Type B pancreatic cell (in vitro differentiated cells): ENCODE measurements around the gene SFRP2. TPM values are rescaled to one million over a fixed set of nuclear protein-coding genes. Genes with fewer than 3 reads are reported as not detected.

ENCODE experiments used
- DNase-seq: peaks from one replicate; pipeline ENCODE4 v3.0.0; 2021; ENCODE audit warnings: mixed read lengths; ENCODE audit not compliant: unreplicated experiment; ENCODE audit errors: extremely low spot score
- H3K27ac Mint-ChIP-seq: 2 replicates; pipeline ENCODE4 v1.8.0; 2021; ENCODE audit warnings: mild to moderate bottlenecking, mixed read lengths
- H3K27me3 Mint-ChIP-seq: 2 replicates; pipeline ENCODE4 v1.8.0; 2021; ENCODE audit warnings: mixed read lengths
- H3K36me3 Mint-ChIP-seq: 2 replicates; pipeline ENCODE4 v1.8.0; 2021; ENCODE audit warnings: mixed read lengths
- H3K4me1 Mint-ChIP-seq: one replicate; pipeline ENCODE4 v1.8.0; 2021; ENCODE audit warnings: mixed read lengths; ENCODE audit not compliant: unreplicated experiment
- H3K4me3 Mint-ChIP-seq: 2 replicates; pipeline ENCODE4 v1.8.0; 2021; ENCODE audit warnings: mild to moderate bottlenecking, mixed read lengths
- H3K9me3 Mint-ChIP-seq: 2 replicates; pipeline ENCODE4 v1.8.0; 2021; ENCODE audit warnings: mixed read lengths
- CTCF ChIP-seq: fragments of 200-600 bp; sonication (generic); conservative IDR thresholded peaks from 2 replicates; pipeline ENCODE4 v1.5.0; 2021; ENCODE audit warnings: antibody characterized with exemption, mild to moderate bottlenecking
- total RNA-seq: library from RNA; stranded (reverse); gene quantifications from 2 replicates; pipeline ENCODE4 v1.2.1, GENCODE V29; 2021; ENCODE audit warnings: low replicate concordance

Gene SFRP2
- total RNA-seq, 1 donor from 2014 or later, result 31.9 TPM

GRCh38 chr4:153808175-153808574 is 19.3 kb upstream of the SFRP2 start:
- no peak overlapping the region for H3K27ac Mint-ChIP-seq
- H3K4me1 Mint-ChIP-seq, result peaks cover 9% of the 10 kb centered on the region
- H3K9me3 Mint-ChIP-seq, result no peaks in the 10 kb centered on the region
- no peaks in the 10 kb centered on the region for H3K27me3 Mint-ChIP-seq
- DNase-seq, result no peak
- no peak for TF ChIP-seq CTCF
- H3K36me3 Mint-ChIP-seq, result no peaks in the 10 kb centered on the region
- H3K4me3 Mint-ChIP-seq, result no peak overlapping the region

GRCh38 chr4:153806073-153806472 is 17.2 kb upstream of the SFRP2 start:
- H3K36me3 Mint-ChIP-seq, result no peaks in the 10 kb centered on the region
- H3K4me3 Mint-ChIP-seq, result no peak overlapping the region
- no peak for TF ChIP-seq CTCF

GRCh38 chr4:153804722-153805121 is 15.8 kb upstream of the SFRP2 start:
- Mint-ChIP-seq H3K27ac (no peak overlapping the region), H3K9me3 (no peaks in the 10 kb centered on the region), H3K27me3 (peaks cover 8% of the 10 kb centered on the region), H3K4me3 (no peak overlapping the region), H3K4me1 (peaks cover 11% of the 10 kb centered on the region), H3K36me3 (no peaks in the 10 kb centered on the region)
- TF ChIP-seq CTCF, result no peak
- no peak for DNase-seq

More at GRCh38 chr4:153806073-153806472, 17.2 kb upstream of the SFRP2 start:
- Mint-ChIP-seq H3K9me3 (no peaks in the 10 kb centered on the region), H3K27ac (no peak overlapping the region), H3K27me3 (peaks cover 5% of the 10 kb centered on the region), H3K4me1 (peaks cover 9% of the 10 kb centered on the region)
- DNase-seq, result peak; percentile 67

GRCh38 chr4:153799694-153800074 is 10.8 kb upstream of the SFRP2 start:
- Mint-ChIP-seq H3K27ac (no peak overlapping the region), H3K27me3 (peaks cover 49% of the 10 kb centered on the region), H3K4me1 (peaks cover 16% of the 10 kb centered on the region), H3K9me3 (no peaks in the 10 kb centered on the region), H3K36me3 (no peaks in the 10 kb centered on the region), H3K4me3 (no peak overlapping the region)
- TF ChIP-seq CTCF, result no peak
- no peak for DNase-seq

- no peak for TF ChIP-seq CTCF
- Mint-ChIP-seq H3K4me1 (peaks cover 12% of the 10 kb centered on the region), H3K27me3 (peaks cover 55% of the 10 kb centered on the region), H3K27ac (no peak overlapping the region), H3K4me3 (no peak overlapping the region), H3K9me3 (no peaks in the 10 kb centered on the region), H3K36me3 (no peaks in the 10 kb centered on the region)
- DNase-seq, result no peak
These were observed 10.2 kb upstream of the SFRP2 start for GRCh38 chr4:153798901-153799693.
